Heart right ventricle (tissue), 16 donors: ENCODE data around the gene SLFN12. TPM values are rescaled to one million over a fixed set of nuclear protein-coding genes. Genes with fewer than 3 reads are reported as not detected.

Experiments
- ATAC-seq, 8 donors: fragments of 200-7000 bp; cut with Tn5 transposase; one replicate each; pipeline ENCODE4 v1.9.1; 2020; ENCODE audit warnings: mild to moderate bottlenecking in 8 of 8, moderate library complexity in 8 of 8, moderate number of reproducible peaks in 1 of 8
- DNase-seq, 2 donors: peaks; one replicate each; pipeline ENCODE4 v3.0.0-alpha.2; 2020
- H3K27ac ChIP-seq, 10 donors: fragments of 200-600 bp; sonication (generic) in 2 of 10; one replicate each; pipeline versions ENCODE4 v1.5.0 to v1.8.0; 2020 to 2022; ENCODE audit warnings: mild to moderate bottlenecking in 3 of 10
- H3K27me3 ChIP-seq, 7 donors: fragments of 200-600 bp; one replicate each; pipeline ENCODE4 v1.8.0; 2021 to 2022; ENCODE audit warnings: mild to moderate bottlenecking in 2 of 7
- H3K36me3 ChIP-seq, 9 donors: fragments of 200-600 bp; sonication (generic) in 1 of 9; one replicate each; pipeline versions ENCODE4 v1.5.0 to v1.8.0; 2020 to 2022; ENCODE audit warnings: mild to moderate bottlenecking in 2 of 9
- H3K4me1 ChIP-seq, 9 donors: fragments of 200-600 bp; sonication (generic) in 1 of 9; one replicate each; pipeline versions ENCODE4 v1.5.0 to v1.8.0; 2020 to 2022; ENCODE audit warnings: mild to moderate bottlenecking in 4 of 9
- H3K4me3 ChIP-seq, 10 donors: fragments of 200-600 bp; sonication (generic) in 2 of 10; one replicate each; pipeline versions ENCODE4 v1.5.0 to v1.8.0; 2020 to 2022; ENCODE audit warnings: mild to moderate bottlenecking in 7 of 10, moderate library complexity in 2 of 10
- H3K9me3 ChIP-seq, 11 donors: fragments of 200-600 bp in 10 of 11; sonication (generic) in 2 of 11; one replicate each; pipeline versions ENCODE4 v1.5.0 to v1.8.0; 2013 to 2022; ENCODE audit warnings: mild to moderate bottlenecking in 2 of 11, control low read depth in 1 of 11, moderate library complexity in 1 of 11
- WGBS, 2 donors: extraction: QIAGEN DNeasy Blood & Tissue Kit; methylation state at CpG; one replicate each; pipeline ENCODE4 v1.1.7; 2013; ENCODE audit warnings: inconsistent platforms in 1 of 2; 5-methylcytosine and 5-hydroxymethylcytosine counted together
- intact Hi-C, 10 donors: fragments of 100-400 bp; cut with DNase I; formaldehyde crosslinking; loops; one replicate each; pipeline versions ENCODE4 v1.11.1 to v1.14.2; 2022
- polyA plus RNA-seq, 2 donors: library from polyadenylated mRNA; stranded (reverse); fragments of 200-250 nt; gene quantifications; one replicate each; pipeline ENCODE4 v1.2.3, GENCODE V29; 2013
- total RNA-seq, 10 donors: library from RNA; stranded (reverse); fragmentation: NEBNext Ultra II Directional in 3 of 10; extraction: Animal tissue kit (Norgen Biotek cat#: 25700) in 3 of 10; gene quantifications; one replicate each; pipeline versions ENCODE4 v1.2.1 to v1.2.4, GENCODE V29; 2021 to 2023
- TF ChIP-seq, protein P1 (sequence below), 9 donors: fragments of 200-600 bp; sonication (generic) in 2 of 9; IDR thresholded peaks; one replicate each; pipeline versions ENCODE4 v1.5.0 to v1.8.0; 2021 to 2022; ENCODE audit warnings: antibody characterized with exemption in 9 of 9, mild to moderate bottlenecking in 5 of 9, moderate library complexity in 1 of 9
- donor health status: Arrhythmogenic right ventricular cardiomyopathy.
- donor health status: ischemic (EF 13 %, LVEDD 7.1; RV severe dilation, severe dysfunction).
- donor health status: healthy with polysubstance abuse.
- donor health status: DM: no; HTN: yes; CAD: no.
- donor health status: DM: no; HTN: no; CAD: no.
- donor health status: ischemic (EF 25% LVEDD 6.9; RV normal size, moderate dysfunction).
- donor health status: ischemic (EF 25% LVEDD 5.7; RV mildly dilated, moderate dysfunction).
- donor health status: healthy.
- donor health status: DM: yes; HTN: yes; CAD: no.
- donor health status: Ischemic cardiomyopathy.
- donor health status: ischemic (EF 35%, LVEDD 5.7; RV mildly dilated, moderate dysfunction).
- donor health status: nonischemic (EF 11% LVEDD 7.7; RV severe dilation, severe dysfunction).
- donor health status: DM: yes; HTN: yes; CAD: no.
- donor health status: PGD.
- donor health status: ischemic (EF 29% LVEDD 5.4; RV normal size, mild dysfunction).
- donor health status: nonischemic (EF 23%, LVEDD 6.1; RV moderate dilation, normal function).

Gene SLFN12
- total and polyA plus RNA-seq, 12 donors, result 0.96 to 7.8 (median 3.8) TPM

- peak within 1 kb of the TSS; percentile 50 to 76 (median 70) for H3K4me3 ChIP-seq
- H3K36me3 ChIP-seq, result peaks cover 0 to 8% (median 6%) of the 10 kb centered on the region in 9 donors
- DNase-seq, result peak; percentile 83 to 92
- 1 to 2% methylated on average over 21 to 22 of the region's 22 CpGs for WGBS, 2 donors
- peak within 1 kb of the TSS; percentile 93 to 99 (median 97) for H3K27ac ChIP-seq
- TF ChIP-seq, protein P1, sequence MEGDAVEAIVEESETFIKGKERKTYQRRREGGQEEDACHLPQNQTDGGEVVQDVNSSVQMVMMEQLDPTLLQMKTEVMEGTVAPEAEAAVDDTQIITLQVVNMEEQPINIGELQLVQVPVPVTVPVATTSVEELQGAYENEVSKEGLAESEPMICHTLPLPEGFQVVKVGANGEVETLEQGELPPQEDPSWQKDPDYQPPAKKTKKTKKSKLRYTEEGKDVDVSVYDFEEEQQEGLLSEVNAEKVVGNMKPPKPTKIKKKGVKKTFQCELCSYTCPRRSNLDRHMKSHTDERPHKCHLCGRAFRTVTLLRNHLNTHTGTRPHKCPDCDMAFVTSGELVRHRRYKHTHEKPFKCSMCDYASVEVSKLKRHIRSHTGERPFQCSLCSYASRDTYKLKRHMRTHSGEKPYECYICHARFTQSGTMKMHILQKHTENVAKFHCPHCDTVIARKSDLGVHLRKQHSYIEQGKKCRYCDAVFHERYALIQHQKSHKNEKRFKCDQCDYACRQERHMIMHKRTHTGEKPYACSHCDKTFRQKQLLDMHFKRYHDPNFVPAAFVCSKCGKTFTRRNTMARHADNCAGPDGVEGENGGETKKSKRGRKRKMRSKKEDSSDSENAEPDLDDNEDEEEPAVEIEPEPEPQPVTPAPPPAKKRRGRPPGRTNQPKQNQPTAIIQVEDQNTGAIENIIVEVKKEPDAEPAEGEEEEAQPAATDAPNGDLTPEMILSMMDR (IDR thresholded peaks at IDR 0.05), result no peak
- peaks cover 0 to 71% (median 20%) of the 10 kb centered on the region in 9 donors for H3K4me1 ChIP-seq
- peaks cover 0 to 21% (median 12%) of the 10 kb centered on the region in 11 donors for H3K9me3 ChIP-seq
- H3K27me3 ChIP-seq, result peaks cover 0 to 17% (median 0%) of the 10 kb centered on the region in 7 donors
- peak; percentile 96 to 98 (median 96) for ATAC-seq
- intact Hi-C loops, result loop anchor here in 4 of 10 donors (10.0 kb wide), 4 partner anchors 59 to 161 kb away; partner anchors contain the start of genes SLFN12 (in 2 of the 4) and SLFN12L (in 2 of the 4)
Measured at GRCh38 chr17:35373534-35373983, 58.7 kb downstream of the SLFN12 start, which contains the start of gene SLFN11. SLFN11 (minus strand) TSS chr17:35373621; CDS start chr17:35363807, 9,814 bp downstream.

- peaks cover 0 to 21% (median 12%) of the 10 kb centered on the region in 11 donors for H3K9me3 ChIP-seq
- H3K27ac ChIP-seq, result peak overlapping the region; percentile 93 to 99 (median 97)
- DNase-seq (peak in 1 of 2 donors; percentile 20), ATAC-seq (peak in 5 of 8 donors; percentile 4 to 65 (median 13))
- peaks cover 0 to 17% (median 0%) of the 10 kb centered on the region in 7 donors for H3K27me3 ChIP-seq
- H3K36me3 ChIP-seq, result peaks cover 0 to 13% (median 6%) of the 10 kb centered on the region in 9 donors
- intact Hi-C loops, result loop anchor here in 4 of 10 donors (10.0 kb wide), 4 partner anchors 58 to 162 kb away; partner anchors contain the start of genes SLFN12 (in 2 of the 4) and SLFN12L (in 2 of the 4)
- 1 to 2% methylated on average over 17 to 25 of the region's 25 CpGs for WGBS, 2 donors
- peak overlapping the region; percentile 50 to 76 (median 70) for H3K4me3 ChIP-seq
- TF ChIP-seq, protein P1 (IDR thresholded peaks at IDR 0.05), result no peak
- H3K4me1 ChIP-seq, result peaks cover 0 to 76% (median 26%) of the 10 kb centered on the region in 9 donors
Measured at GRCh38 chr17:35372846-35373533, 59.3 kb downstream of the SLFN12 start.

GRCh38 chr17:35371934-35372333 is 60.4 kb downstream of the SLFN12 start:
- H3K27ac ChIP-seq, result no peak overlapping the region
- peaks cover 0 to 76% (median 26%) of the 10 kb centered on the region in 9 donors for H3K4me1 ChIP-seq
- H3K27me3 ChIP-seq, result peaks cover 0 to 17% (median 0%) of the 10 kb centered on the region in 7 donors
- ATAC-seq, result no peak
- DNase-seq, result no peak
- 51 to 55% methylated on average over 3 of the region's 3 CpGs for WGBS, 2 donors
- H3K36me3 ChIP-seq, result peaks cover 0 to 15% (median 6%) of the 10 kb centered on the region in 9 donors
- intact Hi-C loops, result loop anchor here in 4 of 10 donors (10.0 kb wide), 4 partner anchors 57 to 163 kb away; partner anchors contain the start of genes SLFN12 (in 2 of the 4) and SLFN12L (in 2 of the 4)
- peak overlapping the region in 8 of 10 donors; percentile 50 to 76 (median 70) for H3K4me3 ChIP-seq
- TF ChIP-seq, protein P1 (IDR thresholded peaks at IDR 0.05), result no peak
- H3K9me3 ChIP-seq, result peaks cover 0 to 21% (median 12%) of the 10 kb centered on the region in 11 donors
